GM18505 (cell line): ENCODE data around the gene ZNF446.

Experiments used
- ATAC-seq: cut with Tn5 transposase; IDR thresholded peaks from one replicate; pipeline ENCODE4 v1.9.1; 2021; ENCODE audit not compliant: unreplicated experiment
- POLR2A ChIP-seq: IDR thresholded peaks from 4 replicates; pipeline ENCODE4 v1.6.1; 2011; ENCODE audit warnings: borderline replicate concordance; ENCODE audit not compliant: insufficient read depth, insufficient read length; ENCODE audit errors: extremely low read depth

Gene ZNF446

DNA sequence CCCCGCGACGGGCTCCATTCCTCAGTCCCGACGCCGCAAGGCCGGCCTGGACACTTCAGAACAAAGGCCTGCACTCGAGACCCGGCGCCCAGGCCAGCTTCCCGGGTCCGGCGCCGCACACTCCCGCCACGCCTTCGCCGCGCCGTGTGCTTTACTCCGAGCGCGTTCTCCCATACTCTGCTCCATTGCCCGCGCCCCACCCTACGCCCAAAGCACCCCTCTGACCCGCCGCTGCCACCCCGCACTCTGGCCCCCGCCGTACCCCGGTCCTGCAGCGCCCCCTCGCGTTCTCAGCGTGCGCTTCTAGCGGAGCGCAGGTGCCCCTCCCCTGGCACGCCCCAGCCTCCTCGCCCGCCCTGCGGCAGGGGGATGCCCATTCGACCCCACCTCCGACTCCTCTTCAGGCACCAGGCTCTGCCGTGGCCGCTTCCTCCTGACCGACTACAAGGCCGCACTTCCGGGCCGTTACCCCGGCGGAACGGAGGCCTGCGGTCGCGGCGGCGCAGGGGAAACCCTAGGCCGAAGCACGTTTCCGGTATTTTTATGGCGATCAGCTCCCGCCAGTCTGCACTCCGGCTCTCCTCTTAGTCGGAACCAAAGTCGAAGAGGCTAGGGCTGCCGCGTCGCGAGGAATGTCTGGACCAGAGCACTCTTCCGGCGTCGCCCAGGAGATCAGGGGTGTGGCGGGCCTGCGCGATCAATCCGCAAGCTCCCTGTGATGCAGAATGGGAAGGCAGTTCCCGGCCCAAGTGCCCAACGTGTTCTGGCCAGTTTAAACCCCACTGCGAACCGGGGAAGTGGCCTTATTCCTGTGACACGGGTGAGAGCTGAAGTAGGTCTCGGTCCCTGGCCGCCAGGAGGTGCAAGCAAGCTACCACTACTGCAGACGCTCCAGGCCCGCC lies 43.5 kb downstream of the ZNF446 start, which contains the start of gene ZBTB45:
Gene ZBTB45 (minus strand): TSS at position 456 of the 902 bp plus-strand sequence. CDS start 2,137 bp downstream, outside the sequence.
- peak; percentile 82 for TF ChIP-seq POLR2A
- ATAC-seq = peak; percentile 75

DNA sequence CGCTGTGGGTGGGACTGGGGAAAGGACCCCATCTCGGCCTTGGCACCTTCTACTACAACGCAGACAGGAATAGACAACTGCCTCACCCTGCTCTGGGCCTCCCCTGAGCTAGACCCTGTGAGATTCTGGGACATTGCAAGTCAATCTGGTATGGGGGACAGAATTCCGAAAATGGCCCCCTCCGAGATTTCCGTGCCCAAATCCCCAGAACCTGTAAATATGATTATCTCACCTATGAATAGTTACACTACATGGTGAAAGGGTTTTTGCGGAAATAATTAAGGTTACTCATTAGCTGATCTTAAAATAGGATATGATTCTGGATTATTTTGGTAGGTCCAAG lies 44.1 kb downstream of the ZNF446 start:
- ATAC-seq = no peak
- TF ChIP-seq POLR2A = no peak

GRCh38 chr19:58521651-58522050 lies 45.5 kb downstream of the ZNF446 start:
- no peak for TF ChIP-seq POLR2A

DNA sequence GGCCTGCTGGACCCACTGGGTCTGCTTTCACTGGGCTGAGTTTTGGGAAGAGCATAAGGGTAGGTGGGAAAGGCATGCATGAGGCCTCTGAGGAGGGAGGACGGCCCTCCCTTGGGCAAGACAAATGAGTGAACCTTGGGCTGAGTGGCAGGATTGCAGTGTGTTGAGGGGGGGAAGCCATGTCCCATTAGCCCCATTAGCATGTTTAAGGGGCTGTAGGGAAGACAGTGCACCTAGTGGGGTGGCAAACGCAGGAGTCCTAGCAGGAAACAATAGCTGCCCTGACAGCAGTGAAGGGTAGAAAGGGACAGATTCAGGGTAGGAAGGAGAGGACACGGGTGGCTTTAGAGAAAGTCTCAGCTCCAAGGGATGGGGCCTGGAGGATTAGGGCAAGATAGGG lies 46.6 kb downstream of the ZNF446 start:
- no peak for ATAC-seq
- TF ChIP-seq POLR2A = no peak

More at GRCh38 chr19:58521651-58522050, 45.5 kb downstream of the ZNF446 start:
- no peak for ATAC-seq

- TF ChIP-seq POLR2A = no peak
- no peak for ATAC-seq
These were observed 53.3 kb downstream of the ZNF446 start for GRCh38 chr19:58529405-58529804.
